HG03159 (cell line): ENCODE measurements around the gene ZNF263.

ENCODE experiments used
- ATAC-seq: cut with Tn5 transposase; IDR thresholded peaks from one replicate; pipeline ENCODE4 v1.9.1; 2021; ENCODE audit warnings: mild to moderate bottlenecking, moderate library complexity; ENCODE audit not compliant: unreplicated experiment

The ZNF263 gene

GRCh38 chr16:3317315-3317999 lies 34.2 kb downstream of the ZNF263 start:
- no peak for ATAC-seq

DNA sequence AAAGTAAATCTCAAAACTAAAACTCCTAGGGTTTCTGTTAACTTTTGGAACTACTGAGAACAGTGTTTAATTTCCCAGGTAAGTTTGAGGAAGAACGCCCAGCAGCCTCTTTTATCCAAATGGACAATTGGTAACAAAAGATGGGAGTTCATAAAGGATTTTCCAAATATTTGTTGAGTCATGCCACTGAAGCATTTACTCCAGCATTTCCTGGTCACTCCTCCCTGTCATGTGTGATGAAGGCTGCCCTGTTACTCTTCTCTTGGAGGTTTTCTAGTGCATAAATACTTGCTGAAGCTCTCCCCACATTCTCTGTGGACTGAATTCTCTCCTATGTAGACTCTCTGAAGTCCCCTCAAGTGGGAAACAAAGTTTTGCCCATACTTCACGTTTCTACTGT lies 38.5 kb downstream of the ZNF263 start:
- no peak for ATAC-seq

DNA sequence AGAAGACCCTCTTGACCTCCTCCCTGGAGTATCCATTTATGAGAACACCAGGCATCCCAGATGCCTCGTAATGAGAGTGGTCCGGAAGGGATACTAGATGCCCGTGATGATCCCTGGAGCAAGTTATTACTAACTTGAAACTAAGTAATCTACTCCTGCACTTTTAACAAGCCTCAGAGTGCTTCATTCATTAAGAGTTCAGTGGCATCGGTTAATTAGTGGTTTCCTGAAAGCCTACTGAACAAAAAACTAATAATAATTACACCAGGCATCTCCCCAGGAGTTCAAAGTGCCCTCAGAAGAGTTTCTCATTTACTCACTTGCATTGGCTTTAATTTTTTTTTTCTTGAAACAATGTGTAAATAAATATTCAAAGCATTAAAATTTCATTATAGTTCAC lies 44.2 kb downstream of the ZNF263 start:
- ATAC-seq = no peak

DNA sequence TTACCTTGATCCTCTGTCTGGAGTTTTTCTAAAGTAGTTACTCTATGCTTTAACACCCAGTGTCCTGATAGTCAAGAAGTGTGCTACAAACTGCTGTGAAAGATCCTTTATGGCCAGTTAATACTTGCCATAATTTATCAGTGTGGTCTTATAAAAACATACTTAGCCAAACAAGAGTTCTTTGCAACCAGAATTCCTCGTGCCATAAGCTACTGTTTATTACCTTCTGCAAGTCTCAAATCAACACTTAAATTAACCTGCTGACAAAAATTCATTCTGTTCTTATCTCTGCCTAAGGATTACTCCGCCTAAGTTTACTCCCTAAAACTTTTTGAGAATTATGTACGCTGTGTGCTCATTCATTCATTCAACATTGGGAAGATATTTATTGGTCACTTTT lies 44.8 kb downstream of the ZNF263 start:
- ATAC-seq = no peak

GRCh38 chr16:3328643-3329042 lies 45.4 kb downstream of the ZNF263 start:
- ATAC-seq = no peak
